Parathyroid adenoma (tissue), 2 donors: ENCODE data around the gene NRBP1.

Source experiments
- H2AFZ ChIP-seq: fragments of 300-600 bp; sonication (generic); one replicate; pipeline ENCODE4 v1.7.0; 2017; ENCODE audit warnings: antibody characterized with exemption, mild to moderate bottlenecking
- H3K27ac ChIP-seq: fragments of 300-600 bp; sonication (generic); one replicate; pipeline ENCODE4 v1.7.0; 2017
- H3K27me3 ChIP-seq: fragments of 300-600 bp; sonication (generic); one replicate; pipeline ENCODE4 v1.7.0; 2017; ENCODE audit warnings: low read length; ENCODE audit not compliant: control insufficient read depth, insufficient read depth
- H3K36me3 ChIP-seq: fragments of 300-600 bp; sonication (generic); one replicate; pipeline ENCODE4 v1.7.0; 2017; ENCODE audit warnings: low read length; ENCODE audit not compliant: control insufficient read depth, insufficient read depth
- H3K4me1 ChIP-seq: fragments of 300-600 bp; sonication (generic); one replicate; pipeline ENCODE4 v1.7.0; 2017; ENCODE audit warnings: control low read depth
- H3K4me2 ChIP-seq: fragments of 300-600 bp; sonication (generic); one replicate; pipeline ENCODE4 v1.7.0; 2017; ENCODE audit warnings: low read length
- H3K4me3 ChIP-seq: fragments of 300-600 bp; sonication (generic); one replicate; pipeline ENCODE4 v1.7.0; 2017; ENCODE audit warnings: low read depth, low read length
- H3K79me2 ChIP-seq: fragments of 300-600 bp; sonication (generic); one replicate; pipeline ENCODE4 v1.7.0; 2017; ENCODE audit warnings: control low read depth
- H3K9ac ChIP-seq: fragments of 300-600 bp; sonication (generic); one replicate; pipeline ENCODE4 v1.7.0; 2017; ENCODE audit warnings: mild to moderate bottlenecking
- H3K9me3 ChIP-seq: fragments of 300-600 bp; sonication (generic); one replicate; pipeline ENCODE4 v1.7.0; 2017; ENCODE audit warnings: low read length; ENCODE audit not compliant: control insufficient read depth
- CTCF ChIP-seq: fragments of 300-600 bp; sonication (generic); IDR thresholded peaks from one replicate; pipeline ENCODE4 v1.7.0; 2017; ENCODE audit warnings: antibody characterized with exemption, mild to moderate bottlenecking
- donor health status: primary hyperparathyroidism.

NRBP1 gene

GRCh38 chr2:27442920-27443282 lies 14.5 kb downstream of the NRBP1 start:
- Histone ChIP-seq H3K36me3 (no peaks in the 10 kb centered on the region), H2AFZ (peak overlapping the region; percentile 81)

GRCh38 chr2:27445155-27445554 lies 16.7 kb downstream of the NRBP1 start:
- H3K27ac ChIP-seq: no peak overlapping the region
- TF ChIP-seq CTCF: no peak
- no peaks in the 10 kb centered on the region for H3K79me2 ChIP-seq
- no peaks in the 10 kb centered on the region for H3K9me3 ChIP-seq
- H3K27me3 ChIP-seq: no peaks in the 10 kb centered on the region
- H3K4me2 ChIP-seq: no peak overlapping the region
- no peak overlapping the region for H3K9ac ChIP-seq
- H3K4me1 ChIP-seq: no peaks in the 10 kb centered on the region
- H3K36me3 ChIP-seq: no peaks in the 10 kb centered on the region
- H3K4me3 ChIP-seq: no peak overlapping the region
- no peak overlapping the region for H2AFZ ChIP-seq

More at GRCh38 chr2:27442920-27443282, 14.5 kb downstream of the NRBP1 start:
- Histone ChIP-seq H3K79me2 (no peaks in the 10 kb centered on the region), H3K4me2 (peak overlapping the region; percentile 60), H3K9ac (no peak overlapping the region), H3K27me3 (no peaks in the 10 kb centered on the region), H3K9me3 (no peaks in the 10 kb centered on the region), H3K27ac (no peak overlapping the region), H3K4me1 (no peaks in the 10 kb centered on the region), H3K4me3 (peak overlapping the region; percentile 36)
- TF ChIP-seq CTCF: no peak

- H3K79me2 ChIP-seq: no peaks in the 10 kb centered on the region
- no peaks in the 10 kb centered on the region for H3K27me3 ChIP-seq
- TF ChIP-seq CTCF: no peak
- H3K4me2 ChIP-seq: no peak overlapping the region
- H2AFZ ChIP-seq: no peak overlapping the region
- H3K9ac ChIP-seq: no peak overlapping the region
- no peaks in the 10 kb centered on the region for H3K36me3 ChIP-seq
- H3K27ac ChIP-seq: no peak overlapping the region
- H3K4me1 ChIP-seq: no peaks in the 10 kb centered on the region
- no peak overlapping the region for H3K4me3 ChIP-seq
- H3K9me3 ChIP-seq: no peaks in the 10 kb centered on the region
Observed at GRCh38 chr2:27445615-27446014, 17.2 kb downstream of the NRBP1 start.

- TF ChIP-seq CTCF: no peak
- Histone ChIP-seq H3K36me3 (no peaks in the 10 kb centered on the region), H3K9me3 (no peaks in the 10 kb centered on the region), H2AFZ (no peak overlapping the region), H3K79me2 (no peaks in the 10 kb centered on the region), H3K27ac (no peak overlapping the region), H3K27me3 (no peaks in the 10 kb centered on the region), H3K9ac (no peak overlapping the region), H3K4me1 (no peaks in the 10 kb centered on the region), H3K4me2 (no peak overlapping the region), H3K4me3 (no peak overlapping the region)
Observed at GRCh38 chr2:27446057-27446456, 17.6 kb downstream of the NRBP1 start.

- no peaks in the 10 kb centered on the region for H3K9me3 ChIP-seq
- H3K36me3 ChIP-seq: no peaks in the 10 kb centered on the region
- no peak overlapping the region for H3K27ac ChIP-seq
- no peak overlapping the region for H3K4me3 ChIP-seq
- no peaks in the 10 kb centered on the region for H3K27me3 ChIP-seq
- H3K4me2 ChIP-seq: no peak overlapping the region
- no peak overlapping the region for H2AFZ ChIP-seq
- no peaks in the 10 kb centered on the region for H3K4me1 ChIP-seq
- no peak for TF ChIP-seq CTCF
- no peaks in the 10 kb centered on the region for H3K79me2 ChIP-seq
- H3K9ac ChIP-seq: no peak overlapping the region
Observed at GRCh38 chr2:27448381-27448780, 19.9 kb downstream of the NRBP1 start.
